HG02884 (cell line): Measurements from ENCODE around the gene MUC3A.
"Not testable (repeated sequence)": the region's sequence is repeated elsewhere in the genome, so short reads cannot be mapped to it uniquely, and the experiment has no call there.

Experiments used
- ATAC-seq: cut with Tn5 transposase; IDR thresholded peaks from one replicate; pipeline ENCODE4 v1.9.1; 2021; ENCODE audit warnings: mild to moderate bottlenecking, moderate library complexity; ENCODE audit not compliant: unreplicated experiment

The MUC3A gene, protein sequence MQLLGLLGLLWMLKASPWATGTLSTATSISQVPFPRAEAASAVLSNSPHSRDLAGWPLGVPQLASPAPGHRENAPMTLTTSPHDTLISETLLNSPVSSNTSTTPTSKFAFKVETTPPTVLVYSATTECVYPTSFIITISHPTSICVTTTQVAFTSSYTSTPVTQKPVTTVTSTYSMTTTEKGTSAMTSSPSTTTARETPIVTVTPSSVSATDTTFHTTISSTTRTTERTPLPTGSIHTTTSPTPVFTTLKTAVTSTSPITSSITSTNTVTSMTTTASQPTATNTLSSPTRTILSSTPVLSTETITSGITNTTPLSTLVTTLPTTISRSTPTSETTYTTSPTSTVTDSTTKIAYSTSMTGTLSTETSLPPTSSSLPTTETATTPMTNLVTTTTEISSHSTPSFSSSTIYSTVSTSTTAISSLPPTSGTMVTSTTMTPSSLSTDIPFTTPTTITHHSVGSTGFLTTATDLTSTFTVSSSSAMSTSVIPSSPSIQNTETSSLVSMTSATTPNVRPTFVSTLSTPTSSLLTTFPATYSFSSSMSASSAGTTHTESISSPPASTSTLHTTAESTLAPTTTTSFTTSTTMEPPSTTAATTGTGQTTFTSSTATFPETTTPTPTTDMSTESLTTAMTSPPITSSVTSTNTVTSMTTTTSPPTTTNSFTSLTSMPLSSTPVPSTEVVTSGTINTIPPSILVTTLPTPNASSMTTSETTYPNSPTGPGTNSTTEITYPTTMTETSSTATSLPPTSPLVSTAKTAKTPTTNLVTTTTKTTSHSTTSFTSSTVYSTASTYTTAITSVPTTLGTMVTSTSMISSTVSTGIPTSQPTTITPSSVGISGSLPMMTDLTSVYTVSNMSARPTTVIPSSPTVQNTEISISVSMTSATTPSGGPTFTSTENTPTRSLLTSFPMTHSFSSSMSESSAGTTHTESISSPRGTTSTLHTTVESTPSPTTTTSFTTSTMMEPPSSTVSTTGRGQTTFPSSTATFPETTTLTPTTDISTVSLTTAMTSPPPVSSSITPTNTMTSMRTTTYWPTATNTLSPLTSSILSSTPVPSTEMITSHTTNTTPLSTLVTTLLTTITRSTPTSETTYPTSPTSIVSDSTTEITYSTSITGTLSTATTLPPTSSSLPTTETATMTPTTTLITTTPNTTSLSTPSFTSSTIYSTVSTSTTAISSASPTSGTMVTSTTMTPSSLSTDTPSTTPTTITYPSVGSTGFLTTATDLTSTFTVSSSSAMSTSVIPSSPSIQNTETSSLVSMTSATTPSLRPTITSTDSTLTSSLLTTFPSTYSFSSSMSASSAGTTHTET (N-terminal part only)

DNA sequence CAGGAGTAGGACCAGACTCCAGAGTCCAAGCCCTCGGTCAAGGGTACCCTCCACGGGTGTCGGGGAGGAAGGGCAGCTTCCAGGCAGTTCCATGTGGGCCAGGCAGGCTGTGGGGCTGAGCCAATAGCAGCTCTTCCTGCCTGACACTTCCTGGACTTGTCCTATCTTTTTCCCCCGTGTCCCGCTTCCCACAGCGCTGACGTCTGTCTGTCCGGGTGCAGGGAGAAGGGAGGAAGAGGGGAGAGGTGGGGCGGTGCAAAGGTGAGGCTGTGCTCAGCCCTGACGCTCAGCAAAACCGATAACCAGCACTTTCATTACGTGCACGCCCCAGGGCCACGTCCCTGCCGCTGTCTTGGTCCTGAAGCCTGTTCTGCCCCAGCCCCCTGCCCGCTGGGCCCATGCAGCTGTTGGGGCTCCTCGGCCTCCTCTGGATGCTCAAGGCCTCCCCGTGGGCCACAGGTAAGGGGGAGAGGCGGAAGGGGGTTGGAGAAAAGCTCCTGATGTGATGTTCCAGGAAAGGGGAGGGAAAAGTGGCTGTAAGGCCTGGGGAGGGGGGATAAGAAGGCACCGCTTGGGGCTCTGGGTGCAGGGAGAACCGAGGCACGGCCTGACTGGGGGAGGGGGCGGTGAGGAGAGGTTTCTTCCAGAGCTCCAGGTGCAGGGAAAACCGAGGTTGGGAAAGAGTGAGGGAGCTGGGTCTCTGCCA is at the start of gene MUC3A:
TSS of gene MUC3A (plus strand) at position 308 of the 706 bp plus-strand sequence. CDS start at position 399, 91 bp downstream.
- ATAC-seq = no peak

DNA sequence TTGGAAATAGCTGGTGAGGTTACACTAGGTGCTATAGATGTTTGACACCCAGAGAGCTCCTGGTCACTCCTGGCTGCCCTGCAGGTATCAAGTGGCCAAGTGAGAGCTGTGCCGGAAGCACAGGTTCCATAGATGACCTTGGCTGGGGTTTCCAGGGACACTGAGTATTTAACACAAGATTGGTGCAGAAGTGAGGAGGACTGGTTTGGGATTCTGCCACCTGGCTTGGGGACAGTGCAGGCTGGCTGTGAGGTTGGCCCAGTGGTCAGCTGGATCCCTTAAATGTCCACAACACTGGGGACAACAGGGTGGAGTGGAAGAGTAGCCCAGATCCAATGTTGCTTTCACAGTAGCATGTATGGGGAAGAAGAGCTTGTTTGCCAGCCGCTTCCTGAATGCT is 48.4 kb upstream of the MUC3A start:
- no peak for ATAC-seq

DNA sequence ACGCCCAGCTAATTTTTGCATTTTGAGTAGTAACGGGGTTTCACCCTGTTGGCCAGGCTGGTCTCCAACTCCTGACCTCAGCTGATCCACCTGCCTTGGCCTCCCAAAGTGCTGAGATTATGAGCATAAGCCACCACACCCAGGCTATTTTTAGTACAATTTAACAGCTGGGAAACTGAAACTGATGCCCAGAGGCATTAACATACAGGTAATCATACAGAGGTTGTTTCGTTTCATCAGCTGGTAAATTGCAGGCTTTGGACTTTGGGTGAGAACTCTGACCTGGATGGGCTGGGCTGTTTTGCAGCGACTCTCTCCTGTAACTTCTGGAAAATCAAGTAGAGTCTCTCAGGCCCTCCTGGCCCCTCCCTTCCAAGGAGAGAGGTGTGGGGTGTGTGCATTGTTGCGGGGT is 47.4 kb upstream of the MUC3A start:
- ATAC-seq = no peak

DNA sequence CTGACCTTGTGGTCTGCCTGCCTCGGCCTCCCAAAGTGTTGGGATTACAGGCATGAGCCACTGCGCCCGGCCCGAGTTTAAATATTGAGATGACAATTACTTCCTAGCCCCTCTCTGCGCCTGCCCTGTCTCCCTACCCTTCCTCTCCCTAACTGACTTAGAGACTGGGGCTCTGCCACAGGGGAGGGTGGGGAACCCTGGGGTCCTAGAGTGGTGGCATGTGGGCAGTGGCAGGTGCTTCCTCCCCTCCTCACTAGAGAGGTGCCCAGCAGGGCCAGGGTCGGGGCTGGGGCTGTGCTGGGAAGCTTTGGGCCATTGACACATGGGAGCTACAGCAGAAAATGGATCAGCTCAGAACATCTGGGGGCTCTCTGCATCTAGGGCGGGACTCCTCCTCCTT is 46.7 kb upstream of the MUC3A start:
- ATAC-seq = no peak

DNA sequence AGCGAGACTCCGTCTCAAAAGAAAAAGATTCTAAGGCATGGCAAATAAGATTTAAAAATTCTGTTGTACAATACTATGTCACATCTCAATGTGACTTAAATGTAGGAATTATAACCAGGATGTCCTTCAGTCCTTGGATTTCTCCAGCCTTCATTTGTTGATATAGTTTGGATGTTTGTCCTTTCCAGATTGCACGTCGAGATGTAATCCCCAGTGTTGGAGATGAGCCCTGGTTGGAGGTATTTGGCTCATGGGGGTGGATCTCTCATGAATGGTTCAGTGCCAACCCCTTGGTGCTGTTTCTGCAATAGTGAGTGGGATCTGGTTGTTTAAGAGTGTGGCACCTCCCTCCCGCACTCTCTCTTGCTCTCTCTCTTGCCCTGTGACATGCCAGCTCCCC is 40.8 kb upstream of the MUC3A start:
- no peak for ATAC-seq

DNA sequence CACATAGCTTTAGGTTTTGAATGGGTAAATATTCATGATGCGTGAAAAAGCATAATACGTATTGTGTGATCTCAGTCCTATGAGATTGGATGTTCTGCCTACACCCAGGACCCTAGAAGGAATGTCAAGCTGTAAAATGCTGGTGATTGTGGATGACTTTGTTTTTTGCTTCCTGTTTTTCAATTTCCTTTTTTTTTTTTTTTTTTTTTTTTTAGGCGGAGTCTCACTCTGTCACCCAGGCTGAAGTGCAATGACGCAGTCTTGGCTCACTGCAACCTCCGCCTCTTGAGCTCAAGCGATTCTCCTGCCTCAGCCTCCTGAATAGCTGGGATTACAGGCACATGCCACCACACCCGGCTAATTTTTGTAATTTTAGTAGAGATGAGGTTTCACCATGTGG is 38.9 kb upstream of the MUC3A start:
- ATAC-seq = not testable (repeated sequence)

DNA sequence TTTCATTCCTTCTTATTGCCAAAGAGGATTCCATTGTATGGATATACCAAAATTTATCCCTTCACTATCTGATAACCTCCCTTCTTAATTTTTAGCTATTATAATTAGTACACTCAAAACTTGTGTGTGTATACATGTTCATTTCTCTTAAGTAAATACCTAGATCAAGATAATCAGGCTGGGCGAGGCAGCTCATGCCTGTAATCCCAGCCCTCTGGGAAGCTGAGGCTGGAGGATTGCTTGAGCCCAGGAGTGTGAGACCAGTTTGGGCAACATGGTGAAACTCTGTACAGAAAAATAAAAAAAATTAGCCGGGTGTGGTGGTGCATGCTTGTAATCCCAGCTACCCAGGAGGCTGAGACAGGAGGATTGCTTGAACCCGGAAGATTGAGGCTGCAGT is 37.9 kb upstream of the MUC3A start:
- no peak for ATAC-seq

DNA sequence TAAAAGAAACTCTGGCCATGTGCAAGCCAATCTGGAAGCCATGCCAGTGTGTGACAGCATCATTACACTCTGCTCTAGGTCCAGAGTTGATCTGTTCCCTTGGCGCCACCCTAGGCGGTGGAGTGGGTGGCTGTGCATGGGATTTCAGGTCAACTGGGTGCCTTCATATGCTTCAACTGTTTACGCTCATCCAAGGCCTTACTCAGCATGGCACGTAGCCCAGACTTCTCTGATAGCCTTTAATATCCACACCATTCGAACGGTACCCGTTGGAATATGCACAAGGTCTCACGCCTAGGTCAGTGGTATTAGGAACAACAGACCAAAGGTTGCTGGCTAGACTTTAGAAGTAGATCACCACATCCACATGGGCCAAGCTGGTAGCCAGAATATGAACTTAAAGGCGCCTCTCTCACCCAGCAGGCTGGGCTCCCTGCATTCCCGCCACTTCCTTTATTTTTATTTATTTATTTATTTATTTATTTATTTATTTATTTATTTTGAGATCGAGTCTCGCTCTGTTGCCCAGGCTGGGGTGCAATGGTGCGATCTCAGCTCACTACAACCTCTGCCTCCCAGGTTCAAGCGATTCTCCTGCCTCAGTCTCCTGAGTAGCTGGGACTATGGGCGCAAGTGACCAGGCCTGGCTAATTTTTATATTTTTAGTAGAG is 35.0 kb upstream of the MUC3A start:
- ATAC-seq = no peak

DNA sequence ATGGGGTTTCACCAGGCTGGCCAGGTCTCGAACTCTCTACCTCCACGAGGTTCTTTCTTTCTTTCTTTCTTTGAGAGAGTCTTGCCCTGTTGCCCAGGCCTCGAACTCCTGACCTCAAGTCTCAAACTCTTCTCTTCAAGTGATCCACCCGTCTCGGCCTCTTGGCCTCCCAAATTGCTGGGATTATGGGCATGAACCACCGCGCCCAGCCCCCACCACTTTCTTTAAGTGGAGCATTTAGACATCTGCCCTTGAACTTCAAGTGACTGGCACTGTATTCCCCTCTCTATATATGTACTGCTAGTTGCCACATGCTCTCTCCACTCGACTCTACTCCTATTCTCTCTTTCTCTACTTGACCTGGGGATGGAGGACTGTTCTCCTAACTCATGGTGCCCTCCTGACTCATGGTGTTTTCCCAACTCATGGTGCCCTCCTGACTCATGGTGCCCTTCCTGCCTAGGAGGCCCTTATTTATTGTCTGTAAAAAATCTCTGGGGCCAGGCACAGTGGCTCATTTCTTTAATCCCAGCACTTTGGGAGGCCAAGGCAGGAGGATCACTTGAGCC is 34.4 kb upstream of the MUC3A start:
- no peak for ATAC-seq

DNA sequence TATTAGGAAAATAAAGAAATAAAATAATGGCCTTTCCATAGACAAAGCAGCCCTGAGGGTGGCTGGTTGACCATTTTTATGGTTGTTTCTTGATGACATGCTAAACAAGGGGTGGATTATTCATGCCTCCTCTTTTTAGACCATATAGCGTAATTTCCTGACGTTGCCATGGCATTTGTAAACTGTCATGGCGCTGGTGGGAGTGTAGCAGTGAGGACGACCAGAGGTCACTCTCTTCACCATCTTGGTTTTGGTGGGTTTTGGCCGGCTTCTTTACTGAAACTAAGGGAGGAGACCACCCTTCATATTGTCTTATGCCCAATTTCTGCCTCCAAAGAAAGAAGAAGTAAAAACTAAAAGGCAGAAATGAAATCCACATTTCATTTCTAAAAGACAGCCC is 30.0 kb upstream of the MUC3A start:
- not testable (repeated sequence) for ATAC-seq

DNA sequence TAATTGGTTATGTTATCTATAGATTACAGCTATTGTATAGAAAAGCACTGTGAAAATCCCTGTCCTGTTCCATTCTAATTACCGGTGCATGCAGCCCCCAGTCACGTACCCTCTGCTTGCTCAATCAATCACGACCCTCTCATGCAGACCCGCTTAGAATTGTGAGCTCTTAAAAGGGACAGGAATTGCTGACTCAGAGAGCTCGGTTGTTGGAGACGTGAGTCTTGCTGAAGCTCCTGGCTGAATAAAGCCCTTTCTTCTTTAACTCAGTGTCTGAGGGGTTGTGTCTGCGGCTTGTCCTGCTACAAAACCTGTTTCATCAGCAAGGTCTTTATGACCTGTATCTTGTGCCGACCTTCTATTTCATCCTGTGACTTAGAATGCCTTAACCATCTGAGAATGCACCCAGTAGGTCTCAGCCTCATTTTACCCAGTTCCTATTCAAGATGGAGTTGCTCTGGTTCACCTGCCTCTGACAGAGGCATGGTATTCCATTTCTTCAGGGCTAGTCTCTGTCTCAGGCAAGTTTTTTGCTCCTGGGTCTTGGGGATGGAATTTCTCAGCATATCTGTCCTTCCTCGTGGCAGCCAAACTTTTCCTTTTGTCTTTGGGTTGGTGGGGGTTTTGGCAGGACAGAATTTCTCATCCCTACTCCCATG is 29.4 kb upstream of the MUC3A start:
- not testable (repeated sequence) for ATAC-seq

DNA sequence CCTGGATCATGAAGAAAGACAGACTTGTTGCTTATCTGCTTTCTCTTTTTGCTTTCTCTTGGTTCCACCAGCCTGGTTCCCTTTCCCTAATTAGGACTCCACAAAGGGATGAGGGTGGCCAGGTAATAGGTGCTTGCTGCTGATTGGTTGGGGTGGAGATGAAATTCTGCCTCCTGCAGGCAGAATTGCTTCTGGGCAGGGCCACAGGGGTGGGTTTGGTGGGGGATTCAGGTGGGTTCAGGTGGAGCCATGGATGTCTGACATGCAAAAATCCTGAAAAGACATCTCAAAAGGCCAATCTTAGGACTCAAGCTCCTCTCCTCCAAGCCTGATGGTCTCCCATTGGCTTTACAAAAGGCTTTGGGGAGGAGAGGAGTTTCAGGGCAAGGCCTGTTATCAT is 28.3 kb upstream of the MUC3A start:
- no peak for ATAC-seq

DNA sequence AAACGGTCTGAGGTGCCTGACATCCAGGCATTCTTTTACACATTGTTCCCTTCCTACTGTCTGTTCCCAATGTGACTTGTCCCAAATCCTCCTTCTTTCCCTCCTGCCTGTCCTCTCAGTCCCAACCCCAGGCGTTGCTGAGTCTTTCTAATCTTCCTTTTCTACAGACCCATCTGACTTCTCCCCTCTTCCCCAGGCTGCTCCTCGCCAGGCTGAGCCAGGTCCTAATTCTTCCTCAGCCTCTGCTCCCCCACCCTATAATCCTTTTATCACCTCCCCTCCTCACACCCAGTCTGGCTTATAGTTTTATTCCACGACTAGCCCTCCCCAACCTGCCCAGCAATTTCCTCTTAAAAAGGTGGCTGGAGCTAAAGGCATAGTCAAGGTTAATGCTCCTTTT is 25.7 kb upstream of the MUC3A start:
- not testable (repeated sequence) for ATAC-seq

DNA sequence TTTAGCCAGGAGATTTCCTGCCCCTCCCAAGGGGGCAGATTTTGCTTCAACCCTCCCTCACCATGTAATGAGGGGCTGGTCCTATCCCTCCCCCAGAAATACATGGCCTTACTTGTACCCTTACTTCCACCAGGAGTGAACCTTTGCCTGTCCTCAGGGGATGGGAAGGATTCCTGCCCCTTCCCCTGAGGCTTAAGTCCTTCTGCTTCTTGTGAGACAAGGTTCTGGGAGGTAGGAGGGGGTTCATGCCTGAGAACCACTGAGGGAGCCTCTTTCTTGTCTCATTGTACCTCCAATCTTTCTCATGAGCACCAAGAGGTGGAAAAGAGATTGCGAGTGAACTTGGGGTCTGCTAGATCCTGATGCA is 19.5 kb upstream of the MUC3A start:
- ATAC-seq = no peak

DNA sequence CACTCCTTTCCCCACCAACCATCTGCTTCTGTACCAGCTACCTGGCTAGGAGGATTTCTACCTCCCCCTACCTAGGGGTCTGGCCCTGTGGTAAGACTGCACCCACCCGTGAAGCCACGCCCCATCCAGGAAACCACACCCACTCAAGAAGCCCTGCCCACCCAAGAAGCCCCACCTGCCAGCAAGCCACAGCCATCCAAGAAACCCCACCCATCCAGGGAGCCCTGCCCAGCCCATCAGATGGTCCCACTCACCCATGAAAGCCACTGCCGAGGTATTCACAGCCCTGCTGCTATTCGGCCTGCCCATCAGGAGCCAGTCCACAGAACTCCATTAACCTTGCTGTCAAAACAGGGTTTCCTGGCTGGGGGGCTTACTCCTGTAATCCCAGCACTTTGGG is 15.6 kb upstream of the MUC3A start:
- no peak for ATAC-seq

DNA sequence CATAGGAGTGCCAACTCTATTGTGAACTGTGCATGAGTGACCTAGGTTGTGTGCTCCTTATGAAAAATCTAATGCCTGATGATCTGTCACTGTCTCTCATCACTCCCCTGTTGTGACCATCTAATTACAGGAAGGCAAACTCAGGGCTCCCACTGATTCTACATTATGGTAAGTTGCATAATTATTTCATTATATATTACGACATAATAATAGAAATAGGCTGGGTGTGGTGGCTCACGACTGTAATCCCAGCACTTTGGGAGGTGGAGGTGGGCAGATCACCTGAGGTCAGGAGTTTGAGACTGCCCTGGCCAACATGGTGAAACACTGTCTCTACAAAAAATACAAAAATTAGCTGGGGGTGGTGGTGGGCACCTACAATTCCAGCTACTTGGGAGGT is 14.0 kb upstream of the MUC3A start:
- ATAC-seq = not testable (repeated sequence)

DNA sequence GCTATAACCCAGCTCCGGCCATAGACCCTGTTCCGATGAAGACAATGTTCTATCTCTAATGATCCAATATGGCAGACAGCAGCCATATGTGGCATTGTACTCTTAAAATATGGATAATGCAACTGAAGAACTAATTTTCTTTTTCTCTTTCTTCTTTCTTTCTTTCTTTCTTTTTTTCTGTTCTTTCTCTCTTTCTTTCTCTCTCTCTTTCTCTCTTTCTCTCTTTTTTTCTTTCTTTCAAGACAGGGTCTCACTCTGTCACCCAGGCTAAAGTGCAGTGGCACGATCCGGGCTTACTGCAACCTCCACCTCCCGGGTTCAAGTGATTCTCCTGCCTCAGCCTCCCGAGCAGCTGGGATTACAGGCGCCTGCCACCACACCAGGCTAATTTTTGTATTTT is 13.2 kb upstream of the MUC3A start:
- not testable (repeated sequence) for ATAC-seq

DNA sequence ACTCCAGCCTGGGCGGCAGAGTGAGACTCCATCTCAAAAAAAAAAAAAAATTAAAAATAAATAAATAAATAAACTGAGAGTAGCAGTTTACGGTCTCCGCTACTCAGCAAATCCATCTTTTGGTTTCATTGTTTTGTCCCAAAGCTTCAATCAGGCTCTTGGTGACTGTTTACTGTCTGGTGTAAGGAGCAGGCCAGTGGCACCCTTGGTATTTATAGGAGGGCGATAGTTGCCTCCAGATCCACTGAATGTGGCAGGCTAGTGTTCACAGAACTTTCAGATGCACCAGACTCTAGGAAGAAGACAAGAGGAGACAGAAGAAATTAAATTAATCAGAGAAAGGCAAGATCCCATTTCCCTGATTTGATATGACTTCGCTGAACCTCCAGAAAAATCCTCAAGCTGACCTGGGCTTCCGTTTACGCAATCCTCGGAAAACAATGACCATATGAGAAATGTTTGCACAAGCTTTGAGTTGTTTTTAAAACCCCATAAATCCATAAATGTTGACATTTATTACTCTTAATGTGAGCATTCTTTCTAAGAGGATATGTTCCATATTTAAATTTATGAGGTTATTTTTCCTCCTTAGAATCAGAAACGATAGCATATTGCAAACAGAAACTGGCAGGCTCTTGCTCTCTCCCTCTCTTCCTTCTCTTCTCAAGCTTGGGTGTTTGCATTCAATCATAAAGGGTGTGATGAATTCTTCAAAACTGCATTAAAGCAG is 7.1 kb upstream of the MUC3A start:
- no peak for ATAC-seq
